ENCODE data around the gene IGFBPL1. TPM values are rescaled to one million over a fixed set of nuclear protein-coding genes. Genes with fewer than 3 reads are reported as not detected.

Gene IGFBPL1
- polyA plus RNA-seq, 3 donors = not detected

- 85% methylated on average over 3 of the region's 3 CpGs for WGBS (ENCODE audit: insufficient coverage)
- Histone ChIP-seq H3K4me2 (replicated peaks; ENCODE audit: extremely low read depth, low read length, poor library complexity, severe bottlenecking) (no peak overlapping the region), H3K36me3 (replicated peaks in 1 of 2; ENCODE audit: control insufficient read depth in 1 of 2, insufficient read depth in 2 of 2, low read length in 2 of 2) (no peaks in the 10 kb centered on the region), H2AFZ (ENCODE audit: insufficient read depth, low read depth, low read length, poor library complexity, severe bottlenecking) (no peak overlapping the region), H3K4me3 (replicated peaks in 1 of 3; ENCODE audit: low read depth in 2 of 3, low read length in 3 of 3) (no peak overlapping the region), H3K9me3 (replicated peaks in 1 of 2; ENCODE audit: control insufficient read depth in 1 of 2, insufficient read depth in 1 of 2, low read length in 2 of 2) (no peaks in the 10 kb centered on the region), H3K27me3 (ENCODE audit: control insufficient read depth in 2 of 2, insufficient read depth in 2 of 2, low read length in 2 of 2) (no peaks in the 10 kb centered on the region), H3K4me1 (ENCODE audit: control insufficient read depth in 1 of 2, insufficient read depth in 2 of 2, low read length in 2 of 2) (no peaks in the 10 kb centered on the region), H3K9ac (ENCODE audit: insufficient read depth, low read length, poor library complexity, severe bottlenecking) (no peak overlapping the region), H4K20me1 (ENCODE audit: insufficient read depth, low read length) (no peaks in the 10 kb centered on the region), H3K79me2 (ENCODE audit: insufficient read depth, low read length) (no peaks in the 10 kb centered on the region), H3K27ac (ENCODE audit: low read depth in 1 of 2, low read length in 2 of 2) (no peak overlapping the region)
- no peak overlapping the region for H3K4me3 Mint-ChIP-seq
- H3K27ac Mint-ChIP-seq = no peak overlapping the region
- intact Hi-C loops (cut with micrococcal nuclease) = loop anchor here in 1 of 2 donors (10.0 kb wide), 1 partner anchor 491 kb away; no protein-coding TSS in a partner anchor
- TF ChIP-seq CTCF (IDR thresholded peaks at IDR 0.05) = no peak
- no peaks in the 10 kb centered on the region for H3K36me3 Mint-ChIP-seq
- DNase-seq = no peak
- H3K9me3 Mint-ChIP-seq = no peaks in the 10 kb centered on the region
- peaks cover under 1% of the 10 kb centered on the region for H3K4me1 Mint-ChIP-seq
- H3K27me3 Mint-ChIP-seq (ENCODE audit: low read depth in 3 of 3) = peaks cover 6 to 11% (median 8%) of the 10 kb centered on the region in 3 donors
Measured at GRCh38 chr9:38405785-38406184, 18.5 kb downstream of the IGFBPL1 start.

- H3K9me3 Mint-ChIP-seq = no peaks in the 10 kb centered on the region
- TF ChIP-seq CTCF (IDR thresholded peaks at IDR 0.05) = no peak
- WGBS (ENCODE audit: insufficient coverage) = 67% methylated on average over 6 of the region's 6 CpGs
- H3K4me2 ChIP-seq (replicated peaks; ENCODE audit: extremely low read depth, low read length, poor library complexity, severe bottlenecking) = no peak overlapping the region
- no peaks in the 10 kb centered on the region for H3K79me2 ChIP-seq (ENCODE audit: insufficient read depth, low read length)
- H3K27ac ChIP-seq (ENCODE audit: low read depth in 1 of 2, low read length in 2 of 2) = no peak overlapping the region
- H3K9me3 ChIP-seq (replicated peaks in 1 of 2; ENCODE audit: control insufficient read depth in 1 of 2, insufficient read depth in 1 of 2, low read length in 2 of 2) = no peaks in the 10 kb centered on the region
- H3K36me3 ChIP-seq (replicated peaks in 1 of 2; ENCODE audit: control insufficient read depth in 1 of 2, insufficient read depth in 2 of 2, low read length in 2 of 2) = no peaks in the 10 kb centered on the region
- H3K4me1 ChIP-seq (ENCODE audit: control insufficient read depth in 1 of 2, insufficient read depth in 2 of 2, low read length in 2 of 2) = peaks cover 4 to 5% of the 10 kb centered on the region in 2 donors
- no peaks in the 10 kb centered on the region for H3K27me3 ChIP-seq (ENCODE audit: control insufficient read depth in 2 of 2, insufficient read depth in 2 of 2, low read length in 2 of 2)
- H2AFZ ChIP-seq (ENCODE audit: insufficient read depth, low read depth, low read length, poor library complexity, severe bottlenecking) = no peak overlapping the region
- peaks cover 6 to 11% (median 8%) of the 10 kb centered on the region in 3 donors for H3K27me3 Mint-ChIP-seq (ENCODE audit: low read depth in 3 of 3)
- no peak overlapping the region for H3K4me3 ChIP-seq (replicated peaks in 1 of 3; ENCODE audit: low read depth in 2 of 3, low read length in 3 of 3)
- H3K4me1 Mint-ChIP-seq = peaks cover 8% of the 10 kb centered on the region
- H3K36me3 Mint-ChIP-seq = no peaks in the 10 kb centered on the region
- no peak overlapping the region for H3K9ac ChIP-seq (ENCODE audit: insufficient read depth, low read length, poor library complexity, severe bottlenecking)
- intact Hi-C loops (cut with micrococcal nuclease) = loop anchor here (5.0 to 10.0 kb wide), 2 partner anchors 490 to 657 kb away; no protein-coding TSS in a partner anchor
- H3K4me3 Mint-ChIP-seq = no peak overlapping the region
- no peak for DNase-seq
- no peaks in the 10 kb centered on the region for H4K20me1 ChIP-seq (ENCODE audit: insufficient read depth, low read length)
- H3K27ac Mint-ChIP-seq = no peak overlapping the region
Measured at GRCh38 chr9:38404314-38404713, 19.9 kb downstream of the IGFBPL1 start.
